IMR-90 (cell line): ENCODE measurements around the gene WAC. TPM values are rescaled to one million over a fixed set of nuclear protein-coding genes. Genes with fewer than 3 reads are reported as not detected.

Experiments used
- ATAC-seq: fragments of 200-7000 bp; cut with Tn5 transposase; 2 replicates; pipeline ENCODE4 v1.9.1; 2020; ENCODE audit warnings: low read depth, mild to moderate bottlenecking, moderate library complexity
- BruUV-seq: library from RNA; stranded (reverse); fragments of 400-500 nt; replicated peaks from 2 replicates; lab custom pipeline; 2021; lab: Mats Ljungman, UMichigan
- CTCF ChIA-PET: fragments of 300-600 bp; formaldehyde crosslinking; extraction: SDS; loops from one replicate; lab custom pipeline; 2021; ENCODE audit warnings: antibody characterized with exemption; lab: Yijun Ruan, JAX
- POLR2A ChIA-PET: fragments of 300-600 bp; sonication (Branson Sonifier 250); formaldehyde crosslinking; loops from one replicate; lab custom pipeline; 2022; ENCODE audit warnings: antibody characterized with exemption; ENCODE audit not compliant: unreplicated experiment; lab: Charles Lee
- DNase-seq: peaks from one replicate; pipeline ENCODE4 v3.0.0; 2013
- H2AFZ ChIP-seq: replicated peaks from 2 replicates; pipeline ENCODE3; 2013; ENCODE audit warnings: low read length, mild to moderate bottlenecking; ENCODE audit not compliant: poor library complexity
- H2AK5ac ChIP-seq: 2 replicates; pipeline ENCODE4 v1.6.1; 2013; ENCODE audit warnings: low read depth, low read length, inconsistent platforms
- H2AK9ac ChIP-seq: replicated peaks from 2 replicates; pipeline ENCODE3; 2013; ENCODE audit warnings: mild to moderate bottlenecking, low read depth, low read length, moderate library complexity; ENCODE audit not compliant: poor library complexity
- H2BK120ac ChIP-seq: 2 replicates; pipeline ENCODE4 v1.6.1; 2013; ENCODE audit warnings: low read depth, low read length, inconsistent platforms
- H2BK15ac ChIP-seq: 3 replicates; pipeline ENCODE4 v1.6.1; 2013; ENCODE audit warnings: low read depth, low read length, inconsistent platforms
- H2BK20ac ChIP-seq: 2 replicates; pipeline ENCODE4 v1.6.1; 2013; ENCODE audit warnings: low read depth, mild to moderate bottlenecking, inconsistent platforms, low read length, moderate library complexity
- H2BK5ac ChIP-seq: 2 replicates; pipeline ENCODE4 v1.6.1; 2013; ENCODE audit warnings: mild to moderate bottlenecking, low read depth, low read length, inconsistent platforms; ENCODE audit not compliant: poor library complexity, severe bottlenecking
- H3K14ac ChIP-seq: replicated peaks from 2 replicates; pipeline ENCODE4 v1.6.1; 2013; ENCODE audit warnings: low read depth, low read length, inconsistent platforms
- H3K18ac ChIP-seq: 2 replicates; pipeline ENCODE4 v1.6.1; 2013; ENCODE audit warnings: low read depth, low read length, control low read depth
- H3K23ac ChIP-seq: 2 replicates; pipeline ENCODE4 v1.6.1; 2013; ENCODE audit warnings: low read depth, low read length, inconsistent platforms
- H3K27ac ChIP-seq: 2 replicates; pipeline ENCODE4 v1.5.1; 2013; ENCODE audit warnings: mild to moderate bottlenecking, control low read depth, low read length; ENCODE audit not compliant: insufficient read depth
- H3K27me3 ChIP-seq: 2 replicates; pipeline ENCODE4 v1.6.1; 2013; ENCODE audit warnings: low read length; ENCODE audit not compliant: control insufficient read depth, insufficient read depth
- H3K36me3 ChIP-seq: 2 replicates; pipeline ENCODE4 v1.6.1; 2013; ENCODE audit warnings: low read length, mixed read lengths; ENCODE audit not compliant: control insufficient read depth, insufficient read depth
- H3K4ac ChIP-seq: 2 replicates; pipeline ENCODE4 v1.6.1; 2013; ENCODE audit warnings: low read depth, low read length, inconsistent platforms
- H3K4me1 ChIP-seq: 2 replicates; pipeline ENCODE4 v1.6.1; 2013; ENCODE audit warnings: low read length, mixed read lengths; ENCODE audit not compliant: control insufficient read depth, insufficient read depth
- H3K4me2 ChIP-seq: 2 replicates; pipeline ENCODE4 v1.6.1; 2013; ENCODE audit warnings: low read depth, mild to moderate bottlenecking, control low read depth, low read length, moderate library complexity
- H3K4me3 ChIP-seq: 2 replicates; pipeline ENCODE4 v1.5.1; 2013; ENCODE audit warnings: low read depth, mild to moderate bottlenecking, control low read depth, low read length, moderate library complexity; ENCODE audit not compliant: insufficient read depth
- H3K56ac ChIP-seq: 2 replicates; pipeline ENCODE4 v1.6.1; 2013; ENCODE audit warnings: low read length, inconsistent platforms; ENCODE audit not compliant: insufficient read depth; ENCODE audit errors: extremely low read depth
- H3K79me1 ChIP-seq, 2 experiments: 2 replicates each; pipeline ENCODE4 v1.6.1; 2013; ENCODE audit warnings: low read length in 2 of 2, inconsistent platforms in 1 of 2, low read depth in 1 of 2
- H3K9ac ChIP-seq: 2 replicates; pipeline ENCODE4 v1.6.1; 2013; ENCODE audit warnings: low read depth, low read length, control low read depth
- H3K9me1 ChIP-seq: 2 replicates; pipeline ENCODE4 v1.6.1; 2013; ENCODE audit warnings: low read length, inconsistent platforms; ENCODE audit not compliant: insufficient read depth
- H3K9me3 ChIP-seq: 2 replicates; pipeline ENCODE4 v1.6.1; 2013; ENCODE audit warnings: low read length; ENCODE audit not compliant: control insufficient read depth, insufficient read depth
- H4K20me1 ChIP-seq: 2 replicates; pipeline ENCODE4 v1.6.1; 2013; ENCODE audit warnings: low read length, inconsistent platforms; ENCODE audit not compliant: insufficient read depth
- H4K5ac ChIP-seq: 2 replicates; pipeline ENCODE4 v1.6.1; 2013; ENCODE audit warnings: mild to moderate bottlenecking, low read depth, low read length, control low read depth
- H4K8ac ChIP-seq, 2 experiments: 2 replicates each; pipeline ENCODE4 v1.6.1; 2013; ENCODE audit warnings: low read depth in 2 of 2, low read length in 2 of 2, control low read depth in 1 of 2, inconsistent platforms in 1 of 2
- H4K91ac ChIP-seq: 2 replicates; pipeline ENCODE4 v1.6.1; 2013; ENCODE audit warnings: low read depth, low read length, inconsistent platforms; ENCODE audit not compliant: insufficient read depth
- BHLHE40 ChIP-seq: fragments of 150-350 bp; IDR thresholded peaks from 2 replicates; pipeline ENCODE4 v1.6.1; 2016; ENCODE audit warnings: mild to moderate bottlenecking, low read depth, low read length
- CEBPB ChIP-seq: IDR thresholded peaks from 2 replicates; pipeline ENCODE4 v1.6.1; 2012; ENCODE audit warnings: low read depth, low read length, improper control_type of control experiment
- FOS ChIP-seq: fragments of 150-350 bp; IDR thresholded peaks from 2 replicates; pipeline ENCODE4 v1.6.1; 2016; ENCODE audit warnings: low read depth, low read length
- MAFK ChIP-seq: IDR thresholded peaks from 2 replicates; pipeline ENCODE4 v1.6.1; 2012; ENCODE audit warnings: low read depth, low read length, improper control_type of control experiment
- MAZ ChIP-seq: IDR thresholded peaks from 2 replicates; pipeline ENCODE4 v1.6.1; 2012; ENCODE audit warnings: low read depth, mild to moderate bottlenecking, low read length, improper control_type of control experiment, moderate library complexity, borderline replicate concordance
- MXI1 ChIP-seq: IDR thresholded peaks from 2 replicates; pipeline ENCODE4 v1.6.1; 2012; ENCODE audit warnings: low read depth, mild to moderate bottlenecking, low read length, moderate library complexity, borderline replicate concordance
- NFE2L2 ChIP-seq: fragments of 150-350 bp; IDR thresholded peaks from 2 replicates; pipeline ENCODE4 v1.6.1; 2016; ENCODE audit warnings: low read depth, mild to moderate bottlenecking, low read length
- RAD21 ChIP-seq: IDR thresholded peaks from 2 replicates; pipeline ENCODE4 v1.6.1; 2012; ENCODE audit warnings: low read length, improper control_type of control experiment
- WGBS, 2 experiments: methylation state at CpG; one replicate each; pipeline versions ENCODE4 v1.1.5 to v1.1.7; 2013; ENCODE audit warnings: missing lambda C conversion rate in 2 of 2; ENCODE audit not compliant: insufficient read length in 1 of 2; ENCODE audit errors: extremely low coverage in 2 of 2; 5-methylcytosine and 5-hydroxymethylcytosine counted together
- dilution Hi-C: fragments of 300-500 bp; cut with HindIII; formaldehyde crosslinking; loops from one replicate; pipeline ENCODE4 v1.14.3; 2018; ENCODE audit warnings: low sequenced_read_pairs; ENCODE audit not compliant: unreplicated experiment
- in situ Hi-C: fragments of 300-500 bp; cut with MboI; formaldehyde crosslinking; loops from 3 replicates; pipeline ENCODE4 v1.14.3; 2019; ENCODE audit warnings: low sequenced_read_pairs, inconsistent platforms, mixed read lengths
- intact Hi-C: fragments of 100-400 bp; cut with micrococcal nuclease; formaldehyde crosslinking; loops from 2 replicates; pipeline ENCODE4 v1.10.0; 2022
- polyA plus RNA-seq, 3 experiments: library from polyadenylated mRNA; depleted of rRNA; stranded (reverse); fragments of >200 nt; gene quantifications; 2 replicates each; pipeline ENCODE4 v1.2.3, GENCODE V29; 2012; ENCODE audit warnings: low replicate concordance in 1 of 3
- total RNA-seq: library from RNA; depleted of rRNA; stranded (reverse); fragments of >200 nt; gene quantifications from 2 replicates; pipeline ENCODE4 v1.2.3, GENCODE V29; 2012
- TF ChIP-seq, protein P1 (sequence below): fragments of 150-350 bp; IDR thresholded peaks from 2 replicates; pipeline ENCODE4 v1.6.1; 2016; ENCODE audit warnings: low read depth, mild to moderate bottlenecking, low read length, moderate library complexity, borderline replicate concordance
- TF ChIP-seq, protein P2 (sequence below): fragments of 150-350 bp; IDR thresholded peaks from 2 replicates; pipeline ENCODE4 v1.6.1; 2017; ENCODE audit warnings: mild to moderate bottlenecking, antibody characterized with exemption, low read length, low read depth
- TF ChIP-seq, protein P3 (sequence below): conservative IDR thresholded peaks from 2 replicates; pipeline ENCODE4 v1.5.1; 2012; ENCODE audit warnings: mild to moderate bottlenecking, low read depth, low read length, improper control_type of control experiment

Gene WAC
- total and polyA plus RNA-seq, 2 of the 4 experiments (the other 2 are of a cell fraction), result 39.6 to 52.2 TPM

DNA sequence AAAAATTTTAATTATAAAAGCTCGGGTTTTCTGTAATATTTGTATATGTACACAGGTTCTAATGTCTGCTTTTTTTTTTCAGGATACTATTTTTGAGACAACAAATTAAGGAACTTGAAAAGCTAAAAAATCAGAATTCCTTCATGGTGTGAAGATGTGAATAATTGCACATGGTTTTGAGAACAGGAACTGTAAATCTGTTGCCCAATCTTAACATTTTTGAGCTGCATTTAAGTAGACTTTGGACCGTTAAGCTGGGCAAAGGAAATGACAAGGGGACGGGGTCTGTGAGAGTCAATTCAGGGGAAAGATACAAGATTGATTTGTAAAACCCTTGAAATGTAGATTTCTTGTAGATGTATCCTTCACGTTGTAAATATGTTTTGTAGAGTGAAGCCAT is 86.5 kb downstream of the WAC start:
- BruUV-seq, result no TSS peak
- Histone ChIP-seq H3K56ac (no peak overlapping the region), H4K20me1 (peaks cover 9% of the 10 kb centered on the region; the same call in 1 of the 2 replicates), H2AK9ac (no peak overlapping the region), H3K4me2 (no peak overlapping the region), H2BK15ac (no peak overlapping the region), H3K9me1 (peaks cover 3% of the 10 kb centered on the region), H3K79me1 (peaks cover 13 to 15% of the 10 kb centered on the region in 2 experiments), H4K5ac (no peak overlapping the region), H3K4me3 (no peak overlapping the region), H2BK5ac (no peak overlapping the region), H2BK20ac (no peak overlapping the region), H3K9ac (no peak overlapping the region), H2AK5ac (no peak overlapping the region), H3K27me3 (no peaks in the 10 kb centered on the region), H3K18ac (no peak overlapping the region), H3K14ac (no peak overlapping the region), H3K4me1 (no peaks in the 10 kb centered on the region), H3K4ac (no peak overlapping the region), H4K8ac (no peak overlapping the region), H3K27ac (no peak overlapping the region), H3K36me3 (peaks cover 30% of the 10 kb centered on the region), H3K23ac (no peak overlapping the region), H3K9me3 (no peaks in the 10 kb centered on the region), H2AFZ (no peak overlapping the region), H4K91ac (no peak overlapping the region), H2BK120ac (no peak overlapping the region)
- DNase-seq, result no peak
- intact Hi-C loops (no loop called here), dilution Hi-C loops (no loop called here), in situ Hi-C loops (no loop called here)
- CTCF ChIA-PET, result interaction anchor here (0.6 to 1.7 kb wide), 2 partner anchors 45 to 82 kb away, joined by 3 to 6 read pairs; no protein-coding TSS in a partner anchor
- WGBS, 2 experiments, result 100% methylated on average over 1 of the region's 4 CpGs; no CpG with 5 or more reads in 1 of the 2 experiments
- no peak for ATAC-seq
- TF ChIP-seq CEBPB (no peak), MAZ (no peak), MAFK (no peak), FOS (no peak), BHLHE40 (no peak), MXI1 (no peak), RAD21 (no peak), NFE2L2 (no peak)
- TF ChIP-seq, protein P1, sequence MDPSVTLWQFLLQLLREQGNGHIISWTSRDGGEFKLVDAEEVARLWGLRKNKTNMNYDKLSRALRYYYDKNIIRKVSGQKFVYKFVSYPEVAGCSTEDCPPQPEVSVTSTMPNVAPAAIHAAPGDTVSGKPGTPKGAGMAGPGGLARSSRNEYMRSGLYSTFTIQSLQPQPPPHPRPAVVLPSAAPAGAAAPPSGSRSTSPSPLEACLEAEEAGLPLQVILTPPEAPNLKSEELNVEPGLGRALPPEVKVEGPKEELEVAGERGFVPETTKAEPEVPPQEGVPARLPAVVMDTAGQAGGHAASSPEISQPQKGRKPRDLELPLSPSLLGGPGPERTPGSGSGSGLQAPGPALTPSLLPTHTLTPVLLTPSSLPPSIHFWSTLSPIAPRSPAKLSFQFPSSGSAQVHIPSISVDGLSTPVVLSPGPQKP, result no peak
- TF ChIP-seq, protein P2, sequence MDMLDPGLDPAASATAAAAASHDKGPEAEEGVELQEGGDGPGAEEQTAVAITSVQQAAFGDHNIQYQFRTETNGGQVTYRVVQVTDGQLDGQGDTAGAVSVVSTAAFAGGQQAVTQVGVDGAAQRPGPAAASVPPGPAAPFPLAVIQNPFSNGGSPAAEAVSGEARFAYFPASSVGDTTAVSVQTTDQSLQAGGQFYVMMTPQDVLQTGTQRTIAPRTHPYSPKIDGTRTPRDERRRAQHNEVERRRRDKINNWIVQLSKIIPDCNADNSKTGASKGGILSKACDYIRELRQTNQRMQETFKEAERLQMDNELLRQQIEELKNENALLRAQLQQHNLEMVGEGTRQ, result no peak
- TF ChIP-seq, protein P3, sequence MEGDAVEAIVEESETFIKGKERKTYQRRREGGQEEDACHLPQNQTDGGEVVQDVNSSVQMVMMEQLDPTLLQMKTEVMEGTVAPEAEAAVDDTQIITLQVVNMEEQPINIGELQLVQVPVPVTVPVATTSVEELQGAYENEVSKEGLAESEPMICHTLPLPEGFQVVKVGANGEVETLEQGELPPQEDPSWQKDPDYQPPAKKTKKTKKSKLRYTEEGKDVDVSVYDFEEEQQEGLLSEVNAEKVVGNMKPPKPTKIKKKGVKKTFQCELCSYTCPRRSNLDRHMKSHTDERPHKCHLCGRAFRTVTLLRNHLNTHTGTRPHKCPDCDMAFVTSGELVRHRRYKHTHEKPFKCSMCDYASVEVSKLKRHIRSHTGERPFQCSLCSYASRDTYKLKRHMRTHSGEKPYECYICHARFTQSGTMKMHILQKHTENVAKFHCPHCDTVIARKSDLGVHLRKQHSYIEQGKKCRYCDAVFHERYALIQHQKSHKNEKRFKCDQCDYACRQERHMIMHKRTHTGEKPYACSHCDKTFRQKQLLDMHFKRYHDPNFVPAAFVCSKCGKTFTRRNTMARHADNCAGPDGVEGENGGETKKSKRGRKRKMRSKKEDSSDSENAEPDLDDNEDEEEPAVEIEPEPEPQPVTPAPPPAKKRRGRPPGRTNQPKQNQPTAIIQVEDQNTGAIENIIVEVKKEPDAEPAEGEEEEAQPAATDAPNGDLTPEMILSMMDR, result no peak
- POLR2A ChIA-PET, result interaction anchor here (0.6 to 0.7 kb wide), 3 partner anchors 22 to 194 kb away, joined by 3 to 8 read pairs (median 6); no protein-coding TSS in a partner anchor
